H7 (cell line): ENCODE results near the gene SLC6A7. TPM values are rescaled to one million over a fixed set of nuclear protein-coding genes. Genes with fewer than 3 reads are reported as not detected.

Experiments
- DNase-seq: peaks from one replicate; pipeline ENCODE4 v3.0.0; 2012
- H3K27me3 ChIP-seq: 2 replicates; pipeline ENCODE4 v1.6.0; 2011; ENCODE audit warnings: mild to moderate bottlenecking, low read length; ENCODE audit not compliant: control insufficient read depth, insufficient read depth
- H3K36me3 ChIP-seq: replicated peaks from 2 replicates; pipeline ENCODE4 v1.5.1; 2011; ENCODE audit warnings: low read length; ENCODE audit not compliant: control insufficient read depth, insufficient read depth
- H3K4me3 ChIP-seq: 2 replicates; pipeline ENCODE4 v1.5.1; 2011; ENCODE audit warnings: low read depth, mild to moderate bottlenecking, control low read depth, low read length, moderate library complexity; ENCODE audit not compliant: insufficient read depth
- total RNA-seq: library from RNA; depleted of rRNA; stranded (reverse); fragments of >200 nt; shearing (Covaris generic); gene quantifications from 2 replicates; pipeline ENCODE4 v1.2.3, GENCODE V29; 2014; rRNA removed

The SLC6A7 gene
- total RNA-seq, 1 experiment from 2014 or later, result not detected

DNA sequence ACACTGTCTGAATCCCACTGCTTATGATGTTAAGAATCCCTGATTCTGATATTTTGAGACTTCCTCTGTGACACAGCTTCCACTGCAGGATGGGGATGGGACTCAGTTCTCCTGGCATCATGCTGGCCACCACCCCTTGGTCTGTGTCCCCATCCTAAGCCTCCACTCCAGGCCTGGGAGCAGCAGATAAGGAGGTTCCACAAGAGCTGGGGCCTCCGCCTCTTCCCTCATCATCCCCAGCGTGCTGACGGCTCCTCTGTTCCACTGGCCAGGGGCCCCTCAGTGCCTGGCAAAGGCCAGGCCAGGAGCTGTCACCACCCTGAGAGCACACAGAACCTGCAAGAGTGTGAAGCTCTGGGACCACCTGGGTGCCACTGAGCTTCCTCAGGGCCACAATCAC is 59.1 kb downstream of the SLC6A7 start:
- DNase-seq, result no peak
- H3K27me3 ChIP-seq, result no peaks in the 10 kb centered on the region
- no peak overlapping the region for H3K4me3 ChIP-seq
- no peaks in the 10 kb centered on the region for H3K36me3 ChIP-seq

- H3K36me3 ChIP-seq, result no peaks in the 10 kb centered on the region
- DNase-seq, result no peak
- no peaks in the 10 kb centered on the region for H3K27me3 ChIP-seq
- no peak overlapping the region for H3K4me3 ChIP-seq
These were observed 59.9 kb downstream of the SLC6A7 start for GRCh38 chr5:150249744-150250143.

DNA sequence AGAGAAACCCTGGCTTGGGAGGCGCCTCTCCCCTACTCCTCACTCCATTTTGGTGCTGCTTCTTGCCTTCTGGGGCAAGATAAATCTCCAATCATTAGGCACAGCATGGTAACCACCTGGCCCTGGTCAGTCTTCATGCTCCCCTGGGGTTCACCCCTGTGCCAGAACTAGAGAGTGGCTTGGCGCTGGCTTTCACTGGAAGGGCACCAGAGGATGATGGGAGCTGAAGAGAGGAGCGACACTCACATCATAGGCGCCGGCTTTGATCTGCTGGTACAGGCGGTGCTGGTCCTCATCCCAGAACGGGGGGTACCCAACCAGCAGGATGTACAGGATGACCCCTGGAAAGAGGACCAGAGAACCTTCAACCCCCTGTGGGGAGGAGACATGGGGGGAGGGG is 61.6 kb downstream of the SLC6A7 start:
- no peaks in the 10 kb centered on the region for H3K27me3 ChIP-seq
- no peak overlapping the region for H3K4me3 ChIP-seq
- no peaks in the 10 kb centered on the region for H3K36me3 ChIP-seq
- DNase-seq, result no peak

DNA sequence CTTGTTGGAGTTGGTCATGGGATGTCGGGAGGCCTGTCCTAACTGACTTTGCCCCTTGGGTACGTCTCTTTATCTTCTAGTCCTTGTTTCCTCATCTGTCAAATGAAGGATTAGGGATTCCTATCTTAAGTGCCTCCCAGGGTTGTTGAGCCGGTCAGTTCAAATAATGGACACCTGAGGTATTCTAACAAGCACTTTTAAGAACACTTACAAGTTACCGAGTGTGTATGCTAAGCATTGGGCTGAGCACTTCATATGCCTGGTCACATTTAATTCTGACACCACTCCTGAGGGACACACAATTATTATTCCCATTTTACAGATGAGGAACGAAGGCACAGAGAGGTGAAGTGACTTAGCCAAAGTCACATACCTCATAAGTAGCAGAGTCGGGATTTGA is 62.6 kb downstream of the SLC6A7 start:
- no peak for DNase-seq
- Histone ChIP-seq H3K27me3 (no peaks in the 10 kb centered on the region), H3K4me3 (no peak overlapping the region), H3K36me3 (no peaks in the 10 kb centered on the region)

- Histone ChIP-seq H3K36me3 (no peaks in the 10 kb centered on the region), H3K27me3 (no peaks in the 10 kb centered on the region)
- peak; percentile 83 for DNase-seq
These were observed 63.8 kb downstream of the SLC6A7 start for GRCh38 chr5:150253416-150254208.

DNA sequence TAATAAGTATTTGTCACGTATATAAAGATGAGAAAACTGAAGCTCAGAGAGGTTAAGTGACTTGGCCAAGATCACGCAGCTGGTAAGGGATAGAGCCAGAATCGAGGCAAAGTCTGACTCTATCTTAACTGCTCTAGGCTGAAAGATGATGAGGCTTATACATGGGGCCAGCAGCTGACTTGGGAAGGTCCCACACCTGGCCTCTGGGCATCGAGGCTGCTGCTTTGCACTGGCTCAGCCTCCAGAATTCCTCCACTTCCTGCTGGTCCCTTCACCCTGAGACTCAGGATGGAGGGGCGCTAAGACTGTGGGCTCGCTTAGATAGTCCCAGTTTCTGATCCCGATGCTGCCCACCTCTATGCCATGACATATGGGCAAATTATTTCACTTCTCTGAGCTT is 64.5 kb downstream of the SLC6A7 start:
- Histone ChIP-seq H3K4me3 (no peak overlapping the region), H3K27me3 (no peaks in the 10 kb centered on the region), H3K36me3 (no peaks in the 10 kb centered on the region)
- DNase-seq, result no peak

More at GRCh38 chr5:150253416-150254208, 63.8 kb downstream of the SLC6A7 start:
- H3K4me3 ChIP-seq, result no peak overlapping the region

DNA sequence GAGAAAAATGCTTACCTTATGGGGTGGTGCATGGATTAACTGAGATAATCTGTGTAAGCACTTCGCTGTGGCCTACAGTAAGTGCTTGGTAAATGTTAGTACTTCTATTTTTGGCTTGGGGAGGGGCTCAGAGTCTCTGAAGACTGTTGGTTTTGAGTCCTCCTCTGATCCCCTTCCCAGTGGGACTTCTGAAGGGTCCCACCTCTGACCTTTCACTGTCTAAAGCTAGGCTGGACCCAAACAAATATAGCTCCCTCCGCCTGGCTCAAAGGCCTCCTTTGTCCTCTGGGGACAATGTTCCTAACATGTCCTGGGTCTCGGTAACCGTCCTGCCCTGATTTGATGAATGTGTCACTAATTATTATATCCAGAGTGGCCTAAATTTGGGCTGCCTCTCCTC is 64.9 kb downstream of the SLC6A7 start:
- no peaks in the 10 kb centered on the region for H3K36me3 ChIP-seq
- H3K4me3 ChIP-seq, result no peak overlapping the region
- DNase-seq, result no peak
- H3K27me3 ChIP-seq, result no peaks in the 10 kb centered on the region

DNA sequence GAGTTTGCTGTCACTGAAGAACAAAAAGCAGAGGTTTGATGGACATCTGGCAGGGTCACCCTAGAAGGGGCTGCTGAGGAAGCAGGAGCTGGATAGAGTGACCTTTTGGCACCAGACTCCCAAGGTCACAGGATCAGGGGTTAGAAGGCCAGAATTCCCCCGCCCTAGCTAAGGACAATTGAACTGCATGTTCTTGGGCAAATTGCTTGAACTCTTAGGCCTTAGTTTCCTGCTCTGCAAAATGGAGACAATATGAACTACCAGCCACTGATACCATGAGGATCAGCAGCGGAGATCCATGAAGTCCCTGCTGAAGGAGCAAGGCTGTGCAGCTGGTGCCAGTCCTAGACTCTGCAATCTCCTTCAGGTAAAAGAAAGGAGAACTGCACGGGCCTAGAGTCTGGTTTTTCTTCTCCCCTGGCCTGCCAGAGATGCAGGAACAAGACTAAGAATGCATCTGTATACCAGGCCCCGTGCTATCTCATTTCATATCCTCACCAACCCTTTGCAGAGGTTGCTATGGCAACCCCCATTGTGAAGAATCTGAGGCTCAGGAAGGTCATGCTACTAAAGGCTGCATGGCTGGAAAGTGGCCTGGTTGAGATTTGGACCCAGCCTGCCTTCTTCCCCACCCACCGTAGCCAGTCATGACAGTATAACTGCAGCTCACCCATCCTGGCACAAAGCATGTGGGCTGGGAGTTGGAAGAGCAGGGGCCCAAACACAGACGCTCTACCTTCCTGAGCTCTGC is 66.0 kb downstream of the SLC6A7 start:
- Histone ChIP-seq H3K36me3 (no peaks in the 10 kb centered on the region), H3K27me3 (no peaks in the 10 kb centered on the region), H3K4me3 (no peak overlapping the region)
- peak; percentile 41 for DNase-seq

- DNase-seq, result peak; percentile 91
- H3K27me3 ChIP-seq, result no peaks in the 10 kb centered on the region
- no peaks in the 10 kb centered on the region for H3K36me3 ChIP-seq
- no peak overlapping the region for H3K4me3 ChIP-seq
These were observed 66.7 kb downstream of the SLC6A7 start for GRCh38 chr5:150256410-150257064.

DNA sequence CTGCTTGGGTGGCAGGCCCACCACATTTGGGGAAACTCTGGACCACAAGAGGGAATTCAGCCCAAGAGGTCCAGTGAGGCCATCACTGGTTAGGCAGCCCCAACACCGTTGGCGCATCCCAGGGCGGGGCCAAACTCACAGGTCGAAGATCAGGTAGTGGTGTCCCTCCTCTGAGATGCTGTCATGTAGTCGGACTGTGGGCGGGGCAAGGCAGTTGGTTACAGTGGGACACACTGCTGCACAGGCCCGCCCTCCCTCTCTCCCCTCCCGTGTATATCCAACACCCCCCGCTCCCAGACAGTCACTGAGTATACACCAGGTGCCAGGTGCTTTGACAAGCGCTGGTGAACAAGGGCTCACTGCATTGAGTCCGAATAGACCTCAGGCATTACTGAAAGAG is 67.6 kb downstream of the SLC6A7 start:
- no peak overlapping the region for H3K4me3 ChIP-seq
- no peaks in the 10 kb centered on the region for H3K27me3 ChIP-seq
- H3K36me3 ChIP-seq, result no peaks in the 10 kb centered on the region
- no peak for DNase-seq

- no peaks in the 10 kb centered on the region for H3K27me3 ChIP-seq
- DNase-seq, result no peak
- H3K36me3 ChIP-seq, result no peaks in the 10 kb centered on the region
- H3K4me3 ChIP-seq, result no peak overlapping the region
These were observed 68.3 kb downstream of the SLC6A7 start for GRCh38 chr5:150258130-150258529.

Other genes with a start within 250 kb of the SLC6A7 start
- not detected in 2 replicates for gene PDE6A, start 245.3 kb upstream of the SLC6A7 start, total RNA-seq
- 6.1 and 6.7 TPM in 2 replicates for gene SLC26A2, start 229.3 kb upstream of the SLC6A7 start, total RNA-seq
- 3.9 and 4.4 TPM in 2 replicates for gene TIGD6, start 189.4 kb upstream of the SLC6A7 start, total RNA-seq
- gene HMGXB3, start 189.3 kb upstream of the SLC6A7 start, total RNA-seq, result 23.8 and 30.7 TPM in 2 replicates
- gene CSF1R, start 103.5 kb upstream of the SLC6A7 start, total RNA-seq, result not detected in 2 replicates
- 0.48 and 3.2 TPM in 2 replicates for gene PDGFRB, start 34.2 kb upstream of the SLC6A7 start, total RNA-seq
- 0.62 TPM in 1 of 2 replicates, not detected in the other for gene CDX1, start 23.3 kb upstream of the SLC6A7 start, total RNA-seq
- gene CAMK2A, start 99.7 kb downstream of the SLC6A7 start, total RNA-seq, result 0.07 TPM in 1 of 2 replicates, not detected in the other
- gene ARSI, start 112.8 kb downstream of the SLC6A7 start, total RNA-seq, result 3.2 and 3.6 TPM in 2 replicates
- gene TCOF1, start 167.6 kb downstream of the SLC6A7 start, total RNA-seq, result 108 and 115 TPM in 2 replicates
- gene CD74, start 222.8 kb downstream of the SLC6A7 start, total RNA-seq, result 18.0 and 32.2 TPM in 2 replicates